Osteoblast (primary cell): Measurements from ENCODE around the gene SPSB3. TPM values are rescaled to one million over a fixed set of nuclear protein-coding genes. Genes with fewer than 3 reads are reported as not detected.

ENCODE experiments used
- DNase-seq: peaks from one replicate; pipeline ENCODE4 v3.0.0; 2011; ENCODE audit warnings: low spot score, mixed read lengths; ENCODE audit not compliant: insufficient read length; ENCODE audit errors: missing footprints
- H2AFZ ChIP-seq: 2 replicates; pipeline ENCODE4 v1.6.0; 2011; ENCODE audit warnings: mild to moderate bottlenecking, low read length
- H3K27ac ChIP-seq: 2 replicates; pipeline ENCODE4 v1.5.1; 2011; ENCODE audit warnings: mild to moderate bottlenecking, low read depth, low read length, moderate library complexity
- H3K27me3 ChIP-seq: 2 replicates; pipeline ENCODE4 v1.6.0; 2012; ENCODE audit warnings: mild to moderate bottlenecking, control low read depth, inconsistent platforms, low read length, moderate library complexity; ENCODE audit not compliant: insufficient read depth
- H3K36me3 ChIP-seq: 2 replicates; pipeline ENCODE4 v1.5.1; 2011; ENCODE audit warnings: mild to moderate bottlenecking, low read length, control low read depth, moderate library complexity; ENCODE audit not compliant: insufficient read depth
- H3K4me1 ChIP-seq: 2 replicates; pipeline ENCODE4 v1.5.1; 2011; ENCODE audit warnings: mild to moderate bottlenecking, low read length, control low read depth, moderate library complexity; ENCODE audit not compliant: insufficient read depth
- H3K4me2 ChIP-seq: 2 replicates; pipeline ENCODE4 v1.6.0; 2011; ENCODE audit warnings: mild to moderate bottlenecking, low read length; ENCODE audit not compliant: insufficient read depth
- H3K4me3 ChIP-seq: fragments of 200-600 bp; sonication (generic); 3 replicates; pipeline ENCODE4 v1.5.1; 2012; ENCODE audit warnings: mild to moderate bottlenecking, low read length, inconsistent platforms; ENCODE audit not compliant: insufficient read depth
- H3K79me2 ChIP-seq: 2 replicates; pipeline ENCODE4 v1.6.0; 2012; ENCODE audit warnings: mild to moderate bottlenecking, low read length, control low read depth, inconsistent platforms; ENCODE audit not compliant: insufficient read depth
- H3K9me3 ChIP-seq: 2 replicates; pipeline ENCODE4 v1.5.1; 2011; ENCODE audit warnings: low read depth, low read length, control low read depth
- H4K20me1 ChIP-seq: 2 replicates; pipeline ENCODE4 v1.6.0; 2012; ENCODE audit warnings: mild to moderate bottlenecking, low read length, control low read depth; ENCODE audit not compliant: insufficient read depth
- CTCF ChIP-seq: IDR thresholded peaks from 2 replicates; pipeline ENCODE4 v1.5.1; 2011; ENCODE audit warnings: mild to moderate bottlenecking, low read depth, low read length, moderate library complexity; ENCODE audit errors: extremely low read depth
- total RNA-seq: library from RNA; depleted of rRNA; stranded (reverse); fragments of >200 nt; gene quantifications from 2 replicates; pipeline ENCODE4 v1.2.3, GENCODE V29; 2012

SPSB3 gene
- total RNA-seq, 1 donor = 42.3 TPM

GRCh38 chr16:1775846-1776671 lies 6.3 kb downstream of the SPSB3 start:
- Histone ChIP-seq H3K79me2 (peaks cover 46% of the 10 kb centered on the region), H3K36me3 (peaks cover 29% of the 10 kb centered on the region), H3K4me2 (no peak overlapping the region), H3K4me3 (no peak overlapping the region), H3K27me3 (no peaks in the 10 kb centered on the region), H4K20me1 (peaks cover 35% of the 10 kb centered on the region), H3K27ac (no peak overlapping the region), H2AFZ (no peak overlapping the region), H3K4me1 (peaks cover 23% of the 10 kb centered on the region), H3K9me3 (no peaks in the 10 kb centered on the region)
- peak; percentile 85 for DNase-seq
- no peak for TF ChIP-seq CTCF

DNA sequence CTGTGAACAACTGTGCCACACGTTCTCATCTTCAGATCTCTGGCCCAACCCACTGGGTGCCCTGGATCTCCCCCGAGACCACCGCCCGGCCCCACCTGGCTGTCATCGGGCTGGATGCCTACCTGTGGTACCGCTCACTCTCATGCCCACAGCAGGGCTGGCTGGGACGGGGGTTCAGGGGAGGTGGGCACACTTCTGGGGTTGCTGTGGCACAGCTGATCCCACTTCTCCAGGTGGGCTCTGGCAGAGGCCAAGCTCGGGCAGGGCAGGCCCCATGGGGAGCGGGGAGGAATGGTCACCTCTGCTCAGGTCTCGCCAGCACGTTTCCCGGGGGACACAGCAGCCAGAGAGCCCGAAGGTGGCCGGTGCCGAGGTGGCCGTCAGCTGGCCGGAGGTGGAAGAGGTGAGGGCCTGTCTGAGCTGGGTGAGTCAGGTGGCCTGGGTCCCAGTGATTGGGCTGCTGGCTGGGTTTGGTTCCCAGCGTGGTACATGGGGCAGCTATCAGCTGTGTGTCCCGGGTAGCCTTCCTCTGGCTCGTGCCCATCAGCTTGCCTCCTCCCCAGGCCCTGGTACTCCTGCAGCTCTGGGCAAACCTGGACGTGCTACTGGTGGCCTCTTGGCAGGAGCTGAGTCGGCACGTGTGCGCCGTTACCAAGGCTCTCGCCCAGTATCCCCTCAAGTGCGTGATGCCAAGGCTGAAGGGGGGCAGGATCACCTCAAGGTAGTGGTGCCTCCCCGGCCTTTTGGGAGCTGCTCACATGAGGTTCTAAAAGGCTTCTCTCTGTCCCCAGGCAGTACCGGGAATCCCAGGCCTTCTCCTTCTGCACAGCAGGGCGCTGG lies 7.1 kb downstream of the SPSB3 start:
- Histone ChIP-seq H3K36me3 (peaks cover 23% of the 10 kb centered on the region), H3K4me3 (no peak overlapping the region), H3K9me3 (no peaks in the 10 kb centered on the region), H4K20me1 (peaks cover 37% of the 10 kb centered on the region), H2AFZ (no peak overlapping the region), H3K4me2 (peak overlapping the region; percentile 97), H3K27ac (no peak overlapping the region), H3K4me1 (peaks cover 24% of the 10 kb centered on the region), H3K27me3 (no peaks in the 10 kb centered on the region), H3K79me2 (peaks cover 43% of the 10 kb centered on the region)
- peak; percentile 84 for DNase-seq
- no peak for TF ChIP-seq CTCF

DNA sequence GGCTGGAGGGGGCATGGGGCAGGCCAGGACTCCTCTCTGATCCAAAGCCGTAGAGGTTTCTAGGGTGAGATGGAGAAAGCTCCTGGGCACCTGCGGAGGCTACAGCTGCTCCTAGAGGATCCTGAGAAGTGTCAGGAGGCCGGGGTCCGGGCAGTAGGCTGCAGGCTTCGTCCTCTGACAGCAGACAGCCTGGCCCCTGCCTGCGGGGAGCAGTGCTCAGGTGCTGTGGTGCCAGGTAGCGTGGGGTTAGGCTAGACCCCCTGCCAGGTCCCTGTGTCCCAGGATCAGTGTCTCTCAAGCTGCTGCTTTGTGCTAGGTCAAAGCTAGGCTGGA lies 8.0 kb downstream of the SPSB3 start:
- Histone ChIP-seq H3K4me1 (peaks cover 27% of the 10 kb centered on the region), H3K9me3 (no peaks in the 10 kb centered on the region), H2AFZ (no peak overlapping the region), H3K36me3 (peaks cover 23% of the 10 kb centered on the region), H3K79me2 (peaks cover 43% of the 10 kb centered on the region), H3K27ac (no peak overlapping the region), H3K4me3 (peak overlapping the region; percentile 88), H4K20me1 (peaks cover 40% of the 10 kb centered on the region), H3K27me3 (no peaks in the 10 kb centered on the region), H3K4me2 (peak overlapping the region; percentile 97)
- no peak for TF ChIP-seq CTCF
- DNase-seq = no peak
